ENCODE results near the gene SSBP2.
"Not testable (repeated sequence)": the region's sequence is repeated elsewhere in the genome, so short reads cannot be mapped to it uniquely, and the experiment has no call there.

The SSBP2 gene

GRCh38 chr5:81524015-81524414 is 226.9 kb downstream of the SSBP2 start:
- DNase-seq (ENCODE audit: low read depth) = no peak

GRCh38 chr5:81522571-81522970 is 228.3 kb downstream of the SSBP2 start:
- no peak for DNase-seq (ENCODE audit: low read depth)

DNA sequence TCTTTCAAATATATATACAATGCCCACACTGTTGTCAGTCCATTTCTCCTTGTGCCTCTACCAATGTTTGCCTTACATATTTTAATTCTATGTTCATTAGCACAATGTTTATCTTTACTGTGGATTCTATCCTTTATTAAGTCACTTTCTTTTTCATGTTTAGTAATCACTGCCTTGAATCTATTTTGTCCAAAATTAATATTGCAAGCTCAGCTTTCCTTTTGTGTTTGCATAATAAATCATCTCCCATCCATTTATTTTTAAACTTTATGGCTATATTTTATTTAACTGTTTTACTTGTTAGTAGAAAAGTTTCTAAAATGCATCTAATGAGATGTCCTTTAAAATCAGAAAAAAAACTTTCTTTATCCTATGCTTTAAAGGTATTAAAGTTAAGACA is 230.1 kb downstream of the SSBP2 start:
- DNase-seq (ENCODE audit: low read depth) = no peak

GRCh38 chr5:81519217-81519905 is 231.5 kb downstream of the SSBP2 start:
- no peak for DNase-seq (ENCODE audit: low read depth)

DNA sequence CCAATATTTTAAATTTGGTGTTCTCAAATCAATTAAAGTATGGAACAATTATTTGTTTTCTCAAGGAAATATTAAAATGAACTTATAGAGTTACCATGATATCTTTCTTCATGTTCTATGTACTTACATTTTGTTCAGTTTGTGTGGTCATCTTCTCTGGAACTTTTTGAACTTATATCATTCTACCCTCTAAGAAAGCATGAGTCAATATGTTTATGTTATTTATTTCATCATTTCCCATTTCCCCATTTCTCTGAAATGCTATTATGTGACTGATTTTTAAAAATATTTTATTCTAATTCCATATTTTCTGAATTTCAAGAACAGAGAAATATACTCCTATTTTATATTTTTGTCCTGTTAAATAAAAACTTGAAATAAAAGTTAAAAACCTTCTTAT is 233.4 kb downstream of the SSBP2 start:
- no peak for DNase-seq (ENCODE audit: low read depth)

- no peak for DNase-seq (ENCODE audit: low read depth)
Observed at GRCh38 chr5:81516091-81516490, 234.8 kb downstream of the SSBP2 start.

DNA sequence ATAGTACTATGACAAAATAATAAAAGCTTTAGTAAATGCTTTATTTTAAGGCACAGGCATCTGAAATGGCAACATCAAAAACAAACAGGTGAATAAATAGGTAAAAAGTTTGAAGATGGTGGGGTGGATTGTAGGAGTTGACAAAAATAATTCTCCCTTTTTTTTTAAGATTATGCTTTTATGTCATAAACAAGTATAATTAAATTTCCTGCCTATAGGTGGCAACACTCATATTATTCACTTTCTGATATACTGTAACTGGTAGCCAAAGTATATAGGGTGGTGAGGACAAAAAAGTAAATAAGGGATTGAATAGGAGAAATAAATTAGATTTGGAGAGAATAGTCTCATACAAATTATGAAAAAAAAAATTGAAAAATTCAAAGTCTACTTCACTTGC is 236.9 kb downstream of the SSBP2 start:
- no peak for DNase-seq (ENCODE audit: low read depth)

DNA sequence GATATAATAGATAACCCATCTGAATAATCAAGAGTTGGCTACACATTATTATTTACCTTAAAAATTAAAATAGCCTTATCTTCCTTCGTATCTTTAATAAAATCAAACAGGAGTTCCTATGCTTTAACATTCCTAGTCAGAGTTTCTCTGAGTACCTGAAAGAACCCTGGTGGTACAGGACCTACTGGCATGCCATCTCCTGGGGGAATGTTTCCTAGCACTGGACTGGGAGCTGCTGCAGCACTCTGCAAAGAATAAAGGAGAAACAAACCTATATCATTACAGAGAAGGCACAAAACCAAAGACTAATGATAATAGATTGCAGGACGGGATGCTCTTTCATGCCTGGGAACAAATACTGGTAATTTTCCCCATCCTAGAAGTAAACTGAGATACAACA is 237.4 kb downstream of the SSBP2 start:
- DNase-seq (ENCODE audit: low read depth) = no peak

GRCh38 chr5:81506900-81507588 is 243.9 kb downstream of the SSBP2 start:
- no peak for DNase-seq (ENCODE audit: low read depth)

DNA sequence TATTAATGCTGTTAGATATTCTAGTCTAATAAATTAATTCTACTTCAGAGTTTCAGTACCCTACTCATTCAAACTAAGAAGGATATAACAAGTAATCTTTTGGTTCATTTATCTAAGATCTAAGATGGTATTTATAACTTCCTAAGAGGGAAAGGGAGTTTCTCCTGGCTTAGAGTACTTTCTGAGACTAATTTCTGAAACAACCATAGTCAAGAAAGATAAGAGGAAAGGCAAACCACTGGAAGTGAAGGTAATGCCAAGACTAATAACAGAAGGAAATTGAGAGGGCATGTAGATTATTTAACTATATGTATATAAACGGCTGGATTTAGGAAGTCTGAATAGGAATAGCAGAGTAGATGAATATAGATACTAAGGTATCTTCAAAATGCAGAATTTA is 244.5 kb downstream of the SSBP2 start:
- DNase-seq (ENCODE audit: low read depth) = no peak

GRCh38 chr5:81505672-81506071 is 245.2 kb downstream of the SSBP2 start:
- no peak for DNase-seq (ENCODE audit: low read depth)

GRCh38 chr5:81503602-81504001 is 247.3 kb downstream of the SSBP2 start:
- DNase-seq (ENCODE audit: low read depth) = not testable (repeated sequence)

GRCh38 chr5:81495286-81495685 is 255.6 kb downstream of the SSBP2 start:
- no peak for DNase-seq (ENCODE audit: low read depth)

- DNase-seq (ENCODE audit: low read depth) = no peak
Observed at GRCh38 chr5:81488862-81489261, 262.0 kb downstream of the SSBP2 start.

DNA sequence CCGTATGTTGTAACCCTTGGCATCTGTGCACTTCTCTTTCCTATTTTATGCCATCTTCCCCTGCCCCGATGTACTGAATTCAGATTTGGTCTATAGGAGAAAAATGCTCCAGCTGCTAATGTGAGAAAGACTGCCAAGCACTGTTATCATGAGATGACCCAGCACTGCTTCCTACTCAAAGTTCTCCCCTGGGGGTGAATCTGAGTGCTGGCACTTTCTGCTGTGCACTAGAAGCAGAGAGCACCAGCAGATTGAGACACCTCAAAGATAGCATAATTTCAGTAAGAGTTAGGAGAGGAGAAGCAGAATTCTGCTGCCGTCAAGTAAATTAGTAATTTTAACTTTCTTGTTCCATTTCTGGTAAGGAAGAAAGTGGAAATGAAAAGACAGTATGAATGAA is 264.2 kb downstream of the SSBP2 start:
- no peak for DNase-seq (ENCODE audit: low read depth)

DNA sequence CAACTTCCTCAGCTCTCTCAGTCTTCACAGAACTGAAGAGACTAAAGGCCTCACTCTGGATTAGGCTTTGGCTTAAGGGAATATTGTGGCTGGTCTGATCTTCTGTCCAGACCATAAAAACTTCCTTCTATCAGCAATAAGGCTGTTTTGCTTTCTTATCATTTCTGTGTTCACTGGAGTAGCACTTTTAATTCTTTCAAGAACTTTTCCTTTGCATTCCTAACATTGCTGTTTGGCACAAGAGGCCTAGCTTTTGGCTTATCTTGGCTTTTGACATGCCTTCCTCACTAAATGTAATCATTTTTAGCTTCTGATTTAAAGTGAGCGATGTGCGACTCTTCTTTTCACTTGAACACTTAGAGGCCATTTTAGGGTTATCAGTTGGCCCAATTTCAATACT is 268.3 kb downstream of the SSBP2 start:
- DNase-seq (ENCODE audit: low read depth) = no peak

- not testable (repeated sequence) for DNase-seq (ENCODE audit: low read depth)
Observed at GRCh38 chr5:81473395-81473794, 277.5 kb downstream of the SSBP2 start.

DNA sequence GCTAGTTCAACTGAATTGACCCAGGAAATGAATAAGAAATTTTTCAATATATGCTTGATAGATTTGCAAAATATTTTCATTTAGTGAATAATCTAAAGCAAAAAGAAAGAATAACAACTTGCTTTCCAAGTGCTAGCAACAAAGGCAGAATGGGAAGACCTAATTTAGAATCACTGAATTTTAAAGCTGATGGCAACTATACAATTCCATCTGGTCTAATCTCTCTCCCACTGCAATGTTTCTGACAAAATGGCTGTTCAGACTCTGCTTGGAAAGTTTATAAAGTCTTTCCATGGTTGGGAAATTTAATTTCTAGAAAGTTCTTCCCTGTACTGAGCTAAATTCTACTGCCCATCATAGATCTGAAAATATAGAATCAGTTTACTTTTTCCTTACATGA is 281.2 kb downstream of the SSBP2 start:
- DNase-seq (ENCODE audit: low read depth) = no peak

DNA sequence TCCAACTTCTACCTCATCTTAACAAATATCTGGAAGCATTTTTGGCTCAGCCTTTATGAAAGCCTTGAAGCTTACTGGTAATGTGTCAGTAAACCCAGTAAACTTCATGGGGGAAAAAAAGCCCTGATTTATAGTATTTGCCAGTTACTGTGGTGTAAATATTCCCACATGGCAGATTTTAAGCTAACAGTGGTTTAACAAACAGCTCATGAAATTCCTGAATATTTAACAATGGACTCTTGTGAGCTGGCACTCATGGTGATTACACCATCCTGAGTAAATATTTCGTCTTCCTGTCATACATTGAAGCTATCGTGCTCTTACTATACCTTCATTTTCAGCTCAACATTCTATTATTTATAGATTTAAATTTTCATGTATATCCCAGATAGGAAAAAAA is 300.0 kb downstream of the SSBP2 start:
- DNase-seq (ENCODE audit: low read depth) = no peak

DNA sequence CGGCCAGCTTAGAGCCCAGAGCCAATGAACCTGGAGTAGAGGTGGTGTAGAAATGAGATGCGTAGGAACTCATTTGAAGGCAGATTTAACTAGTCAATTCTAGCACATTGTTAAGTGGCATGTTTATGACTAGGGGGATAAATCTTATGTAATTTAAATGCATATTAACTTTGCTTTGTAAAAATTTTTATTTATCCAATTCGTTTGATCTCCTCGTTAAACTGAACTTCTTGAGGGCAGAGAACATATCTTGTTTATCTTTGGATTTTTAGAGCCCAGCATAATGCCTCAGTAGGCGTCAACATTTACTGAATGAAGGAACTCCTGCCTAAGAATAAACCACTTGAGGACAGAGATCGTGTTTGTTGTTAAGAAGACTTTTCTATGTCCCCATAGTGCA is 315.9 kb downstream of the SSBP2 start:
- DNase-seq (ENCODE audit: low read depth) = no peak

DNA sequence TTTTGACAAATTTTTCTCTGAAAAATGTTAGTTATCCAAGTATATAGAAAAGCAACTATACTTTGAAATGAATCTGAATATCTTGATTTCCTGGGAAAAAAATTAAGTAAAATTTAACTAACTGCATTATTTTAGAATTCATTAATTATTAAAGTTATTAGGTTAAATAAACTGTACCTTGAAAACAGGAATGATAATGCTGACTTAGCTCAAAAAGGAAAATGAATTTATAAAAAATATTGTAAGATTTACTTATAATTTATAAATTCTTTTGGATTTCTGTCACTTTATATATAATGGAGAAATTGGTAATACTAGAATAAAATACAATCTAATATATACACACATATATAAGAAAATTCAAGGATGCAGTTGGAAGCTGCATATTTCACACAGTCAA is 320.9 kb downstream of the SSBP2 start:
- no peak for DNase-seq (ENCODE audit: low read depth)

DNA sequence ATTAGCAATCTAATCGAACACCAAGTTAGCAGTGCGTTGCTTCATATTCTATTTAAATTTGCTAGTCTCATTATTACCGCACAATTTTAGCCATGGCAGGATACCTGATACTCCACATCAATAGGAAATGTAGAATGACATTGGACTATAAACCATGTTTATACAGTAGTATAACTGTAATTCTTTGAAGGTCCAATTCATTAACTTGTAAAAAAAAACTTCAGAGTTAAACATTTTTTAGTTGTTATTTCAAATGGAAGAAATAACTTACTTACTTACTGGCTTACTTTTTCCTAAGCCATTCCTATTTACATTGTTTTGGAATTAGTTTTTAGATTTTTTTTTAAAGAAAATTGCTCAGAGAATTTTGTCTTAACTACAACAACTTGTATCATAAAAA is 321.5 kb downstream of the SSBP2 start:
- DNase-seq (ENCODE audit: low read depth) = no peak

- no peak for DNase-seq (ENCODE audit: low read depth)
Observed at GRCh38 chr5:81428861-81429260, 322.0 kb downstream of the SSBP2 start.

DNA sequence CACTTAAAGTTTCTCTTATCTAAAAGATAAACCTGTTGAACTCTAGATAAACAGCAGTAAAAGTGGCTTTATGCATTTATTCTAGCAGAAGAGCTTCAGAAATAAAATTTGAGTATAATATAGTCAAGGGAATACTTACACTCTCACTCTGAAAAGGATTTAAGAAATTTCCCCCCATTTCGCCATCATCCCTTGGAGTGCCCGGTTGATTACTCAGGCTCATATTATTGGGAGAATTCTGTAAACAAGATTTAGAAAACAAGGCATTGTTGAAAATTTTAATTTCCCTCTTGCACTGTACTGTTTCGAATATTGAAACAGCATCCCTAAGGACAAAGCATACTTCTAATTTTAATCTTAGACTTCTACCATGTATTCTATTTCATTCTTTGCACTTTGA is 322.5 kb downstream of the SSBP2 start:
- no peak for DNase-seq (ENCODE audit: low read depth)
